Cerebellar nuclear complex (tissue), 1 donor: Measurements from ENCODE around the gene VAV3.

Experiments used
- DNase-seq, 2 experiments: peaks; one replicate each; lab custom pipeline; 2025; lab: John Stamatoyannopoulos, UW

Gene VAV3

DNA sequence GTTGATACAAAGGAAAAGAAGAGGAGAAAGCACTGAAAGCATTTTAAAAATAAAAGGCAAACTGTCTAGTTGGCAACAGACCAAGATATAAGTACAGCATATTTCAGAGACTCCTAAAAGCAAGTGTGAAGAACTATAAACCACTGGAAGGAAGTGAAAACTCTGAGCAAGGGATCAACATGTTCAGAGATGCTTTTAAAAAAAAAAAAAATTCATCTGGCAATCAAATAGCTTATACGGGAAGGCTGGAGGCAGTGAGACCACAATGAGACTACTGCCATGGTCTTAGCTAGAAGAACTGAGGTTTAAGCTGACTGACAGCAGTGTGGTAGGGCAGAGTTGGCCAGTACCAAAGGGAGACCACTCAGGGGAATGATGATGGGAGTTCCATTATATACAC is 124.3 kb downstream of the VAV3 start:
- DNase-seq = no peak

DNA sequence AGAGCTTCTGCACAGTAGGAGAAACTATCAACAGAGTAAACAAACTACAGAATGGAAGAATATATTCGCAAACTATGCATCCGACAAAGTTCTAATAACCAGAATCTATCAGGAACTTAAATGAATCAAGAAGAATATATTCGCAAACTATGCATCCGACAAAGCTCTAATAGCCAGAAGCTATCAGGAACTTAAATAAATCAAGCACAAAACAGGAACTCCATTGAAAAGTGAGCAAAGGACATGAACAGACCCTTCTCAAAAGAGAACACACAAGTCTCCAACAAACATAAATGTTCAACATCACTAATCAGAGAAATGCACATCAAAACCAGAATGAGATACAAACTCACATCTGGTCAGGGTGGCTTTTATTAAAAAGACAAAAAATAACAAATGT is 126.9 kb downstream of the VAV3 start:
- DNase-seq = no peak

DNA sequence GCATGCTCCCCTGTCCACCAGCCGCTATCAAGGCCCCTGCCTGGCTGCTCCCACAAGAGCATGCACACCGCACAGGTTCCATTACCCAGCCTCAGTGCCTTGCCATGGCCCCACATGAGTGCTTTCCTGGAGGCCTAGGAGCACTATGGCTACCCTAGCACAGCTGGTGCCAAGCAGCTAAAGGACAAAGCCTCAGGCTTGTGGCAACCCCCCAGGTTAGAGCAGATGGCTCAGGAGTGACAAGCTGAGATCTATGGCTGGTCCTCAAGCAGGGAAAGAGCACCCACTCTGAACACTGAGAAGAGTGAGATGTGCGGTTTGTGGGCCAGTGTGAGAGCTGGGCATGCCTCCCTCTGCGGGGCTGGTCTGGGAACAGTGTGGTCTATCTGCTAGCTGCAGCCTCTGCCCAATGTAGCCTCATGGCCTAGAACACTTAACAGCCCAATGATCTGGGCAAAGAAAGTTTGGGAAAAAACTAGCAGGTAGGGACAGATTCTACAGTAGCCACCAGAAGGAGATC is 129.8 kb downstream of the VAV3 start:
- DNase-seq = no peak

DNA sequence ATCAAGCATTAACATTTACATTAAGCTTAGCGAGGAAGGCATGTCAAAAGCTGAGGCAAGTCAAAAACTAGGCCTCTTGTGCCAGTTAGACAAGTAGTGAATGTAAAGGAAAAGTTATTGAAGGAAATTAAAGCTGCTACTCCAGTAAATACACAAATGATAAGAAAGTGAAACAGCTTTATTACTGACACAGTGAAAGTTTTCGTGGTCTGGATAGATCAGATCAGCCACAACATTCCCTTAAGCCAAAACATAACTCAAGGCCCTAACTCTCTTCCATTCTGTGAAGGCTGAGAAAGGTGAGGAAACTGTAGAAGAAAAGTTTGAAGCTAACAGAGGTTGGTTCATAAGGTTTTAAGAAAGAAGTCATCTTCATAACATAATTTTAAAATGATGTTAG is 131.9 kb downstream of the VAV3 start:
- no peak for DNase-seq

DNA sequence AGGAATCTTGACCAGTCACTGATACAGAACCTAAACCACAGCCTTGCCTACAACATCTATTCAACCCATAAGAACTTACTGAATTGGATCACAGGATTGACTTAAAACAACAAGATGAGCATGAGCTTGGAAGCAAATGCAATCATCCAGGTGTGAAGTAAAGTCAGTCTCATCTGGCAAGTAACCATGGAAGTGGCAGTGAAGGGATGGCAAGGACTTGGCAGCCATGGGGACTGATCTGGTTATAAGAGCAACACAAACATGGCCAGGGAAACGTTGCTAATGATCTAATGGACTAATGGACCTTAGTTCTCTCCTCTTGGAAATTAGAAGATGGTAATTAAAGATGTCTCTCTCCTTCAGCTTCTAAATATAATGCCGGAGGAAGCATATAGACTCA is 133.1 kb downstream of the VAV3 start:
- no peak for DNase-seq

DNA sequence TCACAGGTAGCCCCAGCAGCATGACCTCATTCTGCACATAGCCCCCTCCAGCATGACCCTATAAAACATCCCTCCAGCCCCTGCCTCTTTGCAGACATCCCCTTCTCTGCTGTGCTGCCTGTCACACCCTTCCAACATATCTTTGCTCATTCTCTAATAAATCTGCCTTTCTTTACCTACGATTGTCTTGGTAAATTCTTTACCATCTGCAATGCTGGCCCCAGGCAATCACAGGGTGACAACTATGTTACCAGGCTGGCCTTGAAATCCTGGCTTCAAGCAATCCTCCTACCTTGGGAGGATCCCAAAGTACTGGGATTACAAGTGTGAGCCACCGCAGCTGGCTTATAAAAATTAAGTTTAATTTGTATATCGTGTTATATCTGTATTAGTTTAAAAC is 134.5 kb downstream of the VAV3 start:
- DNase-seq = no peak

DNA sequence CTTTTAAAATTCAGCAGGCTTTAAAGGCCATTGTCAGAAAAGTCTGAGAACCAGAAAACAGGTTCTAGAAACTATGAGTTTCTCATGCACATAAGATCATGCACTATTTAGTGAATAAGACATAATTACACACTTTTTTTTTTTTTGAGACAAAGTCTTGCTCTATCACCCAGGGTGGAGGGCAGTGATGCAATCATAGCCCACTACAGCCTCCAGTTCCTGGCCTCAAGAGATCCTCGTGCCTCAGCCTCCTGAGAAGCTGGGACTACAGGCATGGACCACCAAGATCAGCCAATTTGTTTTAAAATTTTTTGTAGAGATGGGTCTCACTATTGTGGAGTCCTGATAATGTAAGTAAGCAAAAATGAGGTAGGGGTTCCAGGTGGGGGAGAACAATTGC is 134.9 kb downstream of the VAV3 start:
- DNase-seq = no peak

DNA sequence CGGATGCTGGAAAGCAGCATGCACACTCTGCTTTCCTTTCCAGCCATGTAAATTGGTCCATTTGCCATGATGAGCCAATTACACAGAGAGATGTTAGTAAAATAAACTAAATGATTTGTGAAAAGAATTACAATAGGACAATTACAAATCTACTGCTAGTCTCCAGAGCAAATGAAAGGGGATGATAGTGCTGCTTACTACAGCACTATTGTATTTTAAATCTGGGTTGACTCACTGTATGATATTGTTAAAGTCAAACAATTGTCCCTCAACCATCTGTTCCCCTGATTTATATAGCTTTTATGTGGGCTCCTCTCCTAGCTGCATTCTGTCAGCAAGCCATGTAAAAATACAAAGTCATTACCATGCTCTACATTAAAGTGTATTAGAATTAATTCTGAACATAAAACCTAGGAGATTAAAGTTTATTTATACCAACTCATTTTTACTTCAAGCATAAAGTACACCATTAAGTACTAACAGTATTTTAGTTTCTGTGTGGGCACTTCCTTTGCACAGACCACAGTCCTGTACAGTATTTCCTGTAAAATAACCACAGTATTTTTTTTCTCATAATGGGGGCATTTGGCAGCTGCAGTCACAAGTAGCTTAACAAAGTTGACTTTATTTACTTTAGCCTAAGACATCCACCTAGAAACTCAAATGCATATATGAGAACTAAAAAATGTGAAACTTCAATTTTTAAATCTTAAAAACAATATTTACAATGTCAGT is 135.8 kb downstream of the VAV3 start:
- no peak for DNase-seq

DNA sequence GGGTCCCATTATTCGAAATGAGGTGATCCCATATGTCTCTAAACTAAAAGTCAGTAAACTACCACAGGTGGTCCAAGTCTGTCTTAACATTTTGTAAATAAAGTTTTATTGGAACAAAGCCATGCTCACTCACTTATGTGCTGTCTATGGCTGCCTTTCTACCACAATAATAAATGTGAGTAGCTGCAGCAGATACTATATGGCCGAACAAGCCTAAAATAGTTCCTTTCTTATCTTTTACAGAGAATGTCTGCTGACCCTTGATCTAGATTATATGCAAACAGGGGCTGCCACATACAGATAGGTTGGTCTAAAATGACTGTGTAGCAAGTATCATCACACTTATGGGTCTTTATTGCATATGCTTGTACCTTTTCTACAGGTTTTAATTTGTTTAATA is 140.0 kb downstream of the VAV3 start:
- no peak for DNase-seq

DNA sequence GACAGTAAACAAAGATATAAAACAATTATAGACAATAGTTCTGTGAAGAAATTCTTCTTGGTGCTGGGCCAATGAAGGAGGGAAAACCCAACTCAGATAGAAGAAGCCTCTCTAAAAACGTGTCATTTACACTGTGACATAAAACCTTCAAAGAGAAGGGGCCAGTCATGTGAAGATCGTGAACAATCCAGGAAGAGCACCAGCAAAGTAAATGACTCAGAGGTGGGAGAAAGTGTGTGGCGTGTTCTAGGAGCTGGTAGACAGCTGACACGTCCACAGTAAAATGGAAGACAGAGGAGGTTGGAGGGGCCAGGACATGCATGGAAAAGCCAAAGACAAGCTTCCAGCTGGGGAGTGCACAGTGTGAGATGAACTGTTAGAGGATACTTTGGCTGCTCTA is 143.6 kb downstream of the VAV3 start:
- DNase-seq = no peak

DNA sequence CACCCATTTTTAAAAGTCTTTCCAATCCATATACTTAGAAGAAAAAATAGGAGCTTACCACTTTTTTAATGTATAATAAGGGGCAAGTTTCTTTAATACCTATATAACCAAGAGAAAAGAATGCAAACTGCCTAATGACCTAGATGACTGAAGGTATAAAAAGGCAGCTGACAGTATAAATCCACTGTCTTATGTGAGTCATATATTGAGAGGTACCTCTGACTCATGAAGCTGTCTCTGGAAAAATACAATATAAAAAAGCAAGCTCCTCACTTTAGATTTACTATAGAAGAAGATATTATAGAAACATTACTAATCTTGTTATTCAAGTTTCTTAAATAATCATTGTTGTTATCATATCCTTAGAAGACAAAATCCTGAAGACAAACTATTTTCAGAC is 144.2 kb downstream of the VAV3 start:
- no peak for DNase-seq

DNA sequence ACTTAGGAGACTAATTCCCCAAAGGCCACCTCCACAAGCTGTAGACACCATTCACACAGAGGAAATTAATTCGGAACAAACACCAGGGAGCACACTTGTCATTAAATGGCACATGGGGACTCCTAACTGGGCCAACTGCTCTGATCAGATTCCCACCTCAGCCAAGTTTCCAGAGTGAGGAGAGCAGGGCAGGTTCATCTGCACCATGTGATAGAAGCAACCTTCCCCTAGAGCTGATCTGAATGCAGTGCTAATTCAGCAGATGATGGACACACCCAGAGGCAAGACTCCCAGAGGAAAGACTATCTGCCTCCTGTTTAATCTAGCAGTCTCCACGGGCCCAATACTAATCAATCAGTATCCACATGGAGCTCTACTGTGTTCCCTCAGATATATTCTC is 147.0 kb downstream of the VAV3 start:
- DNase-seq = no peak

DNA sequence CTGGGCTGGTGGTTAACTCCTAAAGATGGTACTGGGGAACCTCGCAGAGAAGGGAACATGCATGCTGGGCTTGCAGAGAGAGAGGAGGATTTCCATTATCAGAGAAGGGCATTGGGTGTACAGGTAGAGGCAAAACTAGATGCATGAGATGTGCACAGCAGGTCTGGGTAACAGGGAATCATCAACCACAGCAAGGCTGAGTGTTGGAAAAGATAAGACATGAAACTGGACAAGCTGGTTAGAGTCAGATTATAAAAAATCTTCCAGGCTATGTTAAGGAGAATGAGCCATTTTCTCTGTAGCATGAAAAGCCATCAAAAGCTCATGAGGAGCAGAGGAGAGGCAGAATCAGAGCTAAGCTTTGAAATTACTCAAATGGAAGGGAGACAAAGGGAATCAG is 147.8 kb downstream of the VAV3 start:
- no peak for DNase-seq

DNA sequence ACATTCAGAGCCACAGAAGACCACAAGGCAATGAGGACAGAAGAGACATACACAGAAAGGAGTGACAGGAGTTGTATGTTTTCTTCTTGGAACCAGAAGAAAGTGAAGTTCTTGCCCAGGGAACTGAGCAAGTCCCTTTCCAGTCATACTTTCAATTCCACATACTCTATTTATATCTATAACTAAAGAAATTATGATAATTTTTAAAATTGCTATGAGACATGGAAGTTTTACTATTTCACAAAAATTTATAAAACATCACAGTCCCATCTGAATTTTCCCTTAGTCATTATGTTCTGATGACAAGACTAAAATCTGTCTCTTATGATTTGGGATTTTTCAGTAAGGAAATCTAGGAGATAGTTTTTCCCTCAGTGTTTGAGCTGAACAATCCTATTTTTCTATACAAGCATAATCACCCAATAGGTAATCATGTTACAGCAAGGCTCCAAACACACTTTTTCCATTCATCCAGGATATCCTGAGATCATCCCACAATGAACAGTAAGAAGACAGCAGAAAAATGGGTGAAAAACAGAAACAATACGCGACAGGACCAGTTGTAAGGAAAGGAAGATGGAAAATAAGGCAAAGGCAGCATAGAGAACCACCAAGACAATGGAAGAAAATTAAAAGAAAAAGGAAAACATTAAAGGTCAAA is 154.6 kb downstream of the VAV3 start:
- DNase-seq = no peak

DNA sequence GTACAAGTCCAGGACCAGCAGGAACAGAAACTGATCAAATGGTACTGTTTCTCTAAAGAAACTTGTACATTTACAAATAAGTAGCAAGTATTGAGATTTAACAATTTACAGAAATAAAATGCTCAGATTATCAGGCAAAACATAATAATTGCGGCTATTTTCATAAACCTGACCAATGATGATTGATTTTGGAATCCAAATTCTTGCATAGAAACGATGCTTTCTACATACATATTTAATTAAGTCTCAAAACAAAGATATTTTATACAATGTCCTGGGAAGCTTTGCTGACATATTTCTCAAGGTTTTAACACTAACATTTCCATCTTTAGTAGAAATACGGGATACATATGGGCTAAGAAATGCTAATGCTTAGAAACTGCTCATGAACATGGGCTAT is 157.1 kb downstream of the VAV3 start:
- no peak for DNase-seq

DNA sequence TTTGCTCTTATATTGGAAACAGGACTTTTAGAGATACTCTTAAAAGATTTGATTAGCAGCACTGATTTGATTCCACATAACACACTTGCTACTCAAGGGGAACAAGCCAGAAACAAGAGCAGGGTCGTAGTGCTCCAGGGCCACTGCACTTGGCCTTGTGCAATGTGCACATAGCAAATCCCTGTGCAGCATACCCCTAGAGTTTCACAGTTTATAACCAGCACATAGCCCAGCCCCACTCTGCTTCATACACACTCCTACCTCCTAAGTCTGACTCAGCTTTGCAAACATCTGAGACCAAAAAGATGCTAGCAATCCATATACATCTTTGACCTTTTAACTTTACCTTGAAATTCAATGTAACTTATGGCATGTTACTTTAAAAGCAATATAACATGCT is 157.6 kb downstream of the VAV3 start:
- no peak for DNase-seq

DNA sequence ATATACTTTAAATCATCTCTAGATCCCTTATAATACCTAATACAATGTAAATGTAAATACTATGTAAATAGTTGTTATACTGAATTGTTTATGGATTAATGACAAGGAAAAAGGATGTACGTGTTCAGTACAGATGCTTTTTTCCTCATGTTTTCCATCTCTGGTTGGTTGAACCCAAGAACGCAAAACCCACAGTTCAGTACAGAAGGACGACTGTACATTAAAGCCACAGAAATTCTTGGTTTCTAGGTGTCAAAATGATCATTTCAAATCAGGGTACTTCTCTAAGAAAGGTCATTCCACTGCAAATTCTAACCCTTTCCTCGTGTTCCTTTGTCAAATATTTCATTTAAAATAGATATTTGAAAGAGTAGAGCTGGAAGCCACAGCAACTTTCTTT is 158.1 kb downstream of the VAV3 start:
- no peak for DNase-seq

DNA sequence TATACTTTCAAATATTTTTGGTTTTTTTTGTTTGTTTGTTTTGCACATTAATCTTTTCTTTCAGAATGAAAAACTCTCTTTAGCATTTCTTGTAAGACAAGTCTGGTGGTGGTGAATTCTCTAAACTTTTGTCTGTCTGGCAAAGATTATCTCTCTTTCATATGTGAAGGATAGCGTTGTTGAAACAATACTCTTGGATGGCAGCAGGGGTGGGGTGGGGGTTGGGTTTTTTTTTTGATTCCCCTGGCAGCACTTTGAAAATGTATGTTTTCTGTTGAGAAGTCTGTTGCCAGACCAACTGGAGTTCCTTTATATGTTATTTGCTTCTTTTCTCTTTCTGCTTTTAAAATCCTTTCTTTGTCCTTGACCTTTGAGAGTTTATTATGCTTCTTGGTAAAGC is 160.2 kb downstream of the VAV3 start:
- no peak for DNase-seq

DNA sequence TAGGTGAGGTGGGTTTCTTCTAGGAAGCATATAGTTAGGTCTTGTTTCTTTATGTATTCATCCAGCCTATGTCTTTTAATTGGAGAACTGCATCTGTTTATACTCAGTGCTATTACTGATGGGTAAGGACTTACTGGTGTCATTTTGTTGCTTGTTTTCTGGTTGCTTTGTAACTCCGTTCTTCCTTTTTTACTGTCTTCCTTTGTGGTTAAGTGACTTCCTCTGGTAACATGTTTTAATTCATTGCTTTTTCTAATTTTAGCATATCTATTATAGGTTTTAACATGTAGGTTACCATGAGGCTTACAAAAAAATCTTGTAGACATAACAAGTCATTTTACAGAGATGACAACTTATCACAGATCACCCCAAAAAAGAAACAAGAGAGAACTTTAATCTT is 160.8 kb downstream of the VAV3 start:
- DNase-seq = no peak

DNA sequence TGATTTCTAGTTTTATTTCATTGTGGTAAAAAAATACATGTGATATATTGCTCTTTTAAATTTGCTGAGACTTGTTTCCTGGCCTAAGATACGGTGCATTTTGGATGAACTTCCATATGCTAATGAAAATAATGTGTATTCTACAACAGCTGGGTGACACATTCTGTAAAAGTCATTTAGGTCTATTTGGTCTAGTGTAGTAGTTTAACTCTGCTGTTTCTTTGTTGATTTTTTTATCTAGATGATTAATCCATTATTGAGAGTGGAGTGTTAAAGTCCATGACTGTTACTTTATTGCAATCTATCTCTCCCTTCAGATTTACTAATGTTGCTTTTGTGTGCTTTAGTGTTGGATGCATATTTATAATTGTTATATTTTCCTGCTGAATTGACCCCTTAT is 161.4 kb downstream of the VAV3 start:
- no peak for DNase-seq

DNA sequence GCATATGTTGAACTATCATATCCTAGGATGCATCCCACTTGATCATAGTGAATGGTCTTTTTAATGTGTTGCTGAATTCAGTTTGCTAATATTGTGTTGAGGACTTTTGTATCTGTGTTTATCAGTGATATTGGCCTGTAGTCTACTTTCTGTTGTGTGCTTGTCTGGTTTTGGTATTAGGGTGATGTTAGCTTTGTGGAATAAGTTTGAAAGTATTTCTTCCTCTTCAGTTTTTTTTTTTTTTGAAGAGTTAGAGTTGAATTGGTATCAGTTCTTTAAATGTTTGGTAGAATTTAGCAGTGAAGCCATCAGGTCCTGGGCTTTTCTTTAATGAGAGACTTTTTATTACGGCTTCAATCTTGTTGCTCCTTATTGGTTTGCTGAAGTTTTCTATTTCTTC is 162.3 kb downstream of the VAV3 start:
- DNase-seq = no peak

DNA sequence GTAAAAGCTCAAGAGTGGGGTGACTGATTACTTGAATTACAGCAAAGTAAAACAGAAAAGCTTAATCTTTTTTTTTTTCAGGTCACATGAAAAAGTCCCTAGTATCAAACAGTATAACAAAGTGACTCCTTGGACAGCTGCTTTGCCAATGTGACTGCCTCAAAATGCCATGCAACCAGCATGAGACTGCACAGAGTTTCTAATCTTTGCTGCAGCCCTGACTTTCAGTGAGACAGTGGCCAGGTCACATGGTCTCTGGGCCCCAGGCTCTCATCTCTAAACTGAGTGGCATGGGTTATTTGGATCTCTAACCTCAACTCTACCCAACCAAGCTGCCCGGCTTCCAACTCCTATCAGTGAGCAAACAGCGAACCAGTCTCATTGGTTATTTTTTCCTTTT is 169.0 kb downstream of the VAV3 start:
- DNase-seq = no peak

DNA sequence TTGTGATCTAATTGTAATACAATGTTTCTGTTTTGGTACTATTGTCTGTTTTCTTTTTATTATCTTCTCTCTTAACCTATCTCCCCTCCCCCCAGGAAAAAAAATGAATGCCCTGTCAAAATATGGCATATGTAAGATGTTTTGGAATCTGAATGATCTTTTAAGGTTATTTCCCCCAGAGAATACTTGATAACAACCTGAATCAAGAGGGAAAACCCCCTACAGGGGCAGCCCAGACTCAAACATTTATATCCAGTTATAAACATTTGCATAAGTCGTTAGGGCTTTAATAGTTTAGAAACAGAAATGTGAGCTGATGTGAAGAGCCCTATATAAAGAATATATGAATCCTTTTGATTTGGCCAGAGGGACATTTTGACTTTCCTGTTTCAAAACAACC is 169.5 kb downstream of the VAV3 start:
- no peak for DNase-seq

DNA sequence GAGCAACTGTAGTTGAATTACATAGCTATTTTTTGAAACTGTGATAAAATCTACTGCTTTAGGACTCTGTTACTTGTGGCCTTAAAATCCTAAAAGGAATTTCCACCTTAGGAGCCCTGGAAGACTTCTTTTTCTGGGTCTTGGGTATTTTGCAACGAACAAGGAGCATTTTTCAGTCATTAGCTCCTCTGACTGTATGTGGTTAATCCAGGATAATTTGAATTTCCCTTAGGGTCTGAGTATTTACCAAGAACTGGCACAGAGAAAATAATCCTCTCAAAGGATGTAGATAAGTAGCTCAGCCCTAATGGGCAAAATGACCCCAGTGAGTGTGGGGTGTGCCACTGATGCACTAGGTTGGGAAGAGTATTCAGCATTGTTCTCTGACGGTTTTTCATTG is 170.4 kb downstream of the VAV3 start:
- no peak for DNase-seq
